BLaER1 treated with 17β-estradiol and CSF1 and Interleukin-3, amounts not matched to agents 10 nM and 100 nM (cell line): ENCODE results near the gene SSBP1.
"Not testable (repeated sequence)": the region's sequence is repeated elsewhere in the genome, so short reads cannot be mapped to it uniquely, and the experiment has no call there.

Experiments used
- H3K27ac ChIP-seq, 11 experiments: shearing (Covaris generic); formaldehyde crosslinking; 2 replicates each; pipeline ENCODE4 v1.8.1; 2022
- H3K27me3 ChIP-seq, 11 experiments: shearing (Covaris generic); formaldehyde crosslinking; 2 replicates each; pipeline ENCODE4 v1.8.1; 2022
- H3K36me3 ChIP-seq, 11 experiments: shearing (Covaris generic); formaldehyde crosslinking; 2 replicates each; pipeline ENCODE4 v1.8.1; 2022
- H3K4me1 ChIP-seq, 10 experiments: shearing (Covaris generic); formaldehyde crosslinking; 2 replicates each; pipeline ENCODE4 v1.8.1; 2022
- H3K4me2 ChIP-seq, 11 experiments: shearing (Covaris generic); formaldehyde crosslinking; 2 replicates each; pipeline ENCODE4 v1.8.1; 2022
- H3K4me3 ChIP-seq, 10 experiments: shearing (Covaris generic); formaldehyde crosslinking; 2 replicates each; pipeline ENCODE4 v1.8.1; 2022
- H3K9ac ChIP-seq, 11 experiments: shearing (Covaris generic); formaldehyde crosslinking; 2 replicates each; pipeline ENCODE4 v1.8.1; 2022
- H3K9me3 ChIP-seq, 11 experiments: shearing (Covaris generic); formaldehyde crosslinking; replicated peaks in 1 of 11; 2 replicates each; pipeline ENCODE4 v1.8.1; 2022
- H4K20me1 ChIP-seq, 11 experiments: shearing (Covaris generic); formaldehyde crosslinking; 2 replicates each; pipeline ENCODE4 v1.8.1; 2022
- Cebpa-rat ChIP-seq, 11 experiments: shearing (Covaris generic); IDR thresholded peaks; 2 replicates each; pipeline ENCODE4 v1.8.1; 2022

SSBP1 gene, protein sequence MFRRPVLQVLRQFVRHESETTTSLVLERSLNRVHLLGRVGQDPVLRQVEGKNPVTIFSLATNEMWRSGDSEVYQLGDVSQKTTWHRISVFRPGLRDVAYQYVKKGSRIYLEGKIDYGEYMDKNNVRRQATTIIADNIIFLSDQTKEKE

DNA sequence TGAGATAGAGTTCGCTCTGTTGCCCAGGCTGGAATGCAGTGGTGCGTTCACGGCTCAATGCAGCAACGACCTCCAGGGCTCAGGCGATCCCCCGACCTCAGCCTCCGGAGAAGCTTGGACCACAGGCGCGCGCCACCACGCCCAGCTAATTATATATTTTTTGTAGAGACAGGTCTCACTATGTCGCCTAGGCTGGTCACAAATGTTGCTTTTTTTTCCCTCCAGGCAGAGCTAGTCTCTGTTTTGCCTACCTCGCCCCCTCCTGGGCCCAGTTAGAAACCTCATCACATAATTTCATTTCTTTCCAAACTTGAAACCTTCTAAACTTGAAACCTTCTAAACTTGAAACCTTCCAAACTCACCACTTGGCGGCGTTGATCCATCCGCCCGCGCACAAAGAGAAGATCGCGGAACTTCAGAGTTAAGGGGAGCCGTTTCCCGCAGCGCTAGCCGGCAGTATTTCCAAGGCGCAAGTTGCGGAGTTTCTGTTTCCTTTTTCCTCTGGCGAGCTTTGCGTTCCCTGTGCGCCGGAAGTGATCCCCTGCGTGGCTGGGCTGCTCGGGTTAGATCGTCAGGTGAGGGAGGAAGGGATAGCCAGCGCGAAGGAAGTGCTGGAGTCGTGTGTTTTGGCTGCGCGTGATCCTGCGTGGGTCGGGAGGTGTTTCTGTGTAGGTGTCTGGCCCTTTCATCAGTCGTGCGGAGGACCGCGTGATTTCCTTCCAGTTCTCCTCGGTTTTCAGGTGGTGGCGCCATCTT, at the start of gene SSBP1:
Gene SSBP1 (plus strand): TSS at position 523 of the 756 bp plus-strand sequence. CDS start 809 bp downstream, outside the sequence.
- no peaks in the 10 kb centered on the region for H3K27me3 ChIP-seq
- no peaks in the 10 kb centered on the region for H3K9me3 ChIP-seq
- H3K36me3 ChIP-seq: peaks cover 35 to 40% (median 38%) of the 10 kb centered on the region in 11 experiments
- H3K4me2 ChIP-seq: peak within 1 kb of the TSS; percentile 81 to 96 (median 90)
- peak within 1 kb of the TSS; percentile 82 to 93 (median 88) for H3K9ac ChIP-seq
- peak within 1 kb of the TSS; percentile 67 to 92 (median 82) for H3K4me3 ChIP-seq
- peak within 1 kb of the TSS; percentile 61 to 94 (median 90) for H3K27ac ChIP-seq
- no peak for TF ChIP-seq Cebpa-rat (IDR thresholded peaks at IDR 0.05)
- peaks cover 19 to 36% (median 27%) of the 10 kb centered on the region in 10 experiments for H3K4me1 ChIP-seq
- H4K20me1 ChIP-seq: peaks cover 0 to 31% (median 0%) of the 10 kb centered on the region in 11 experiments; a peak in 6 of 22 replicates

GRCh38 chr7:141689072-141689825, 48.9 kb upstream of the SSBP1 start:
- not testable (repeated sequence) for H3K4me2 ChIP-seq, H4K20me1 ChIP-seq, H3K27me3 ChIP-seq, H3K27ac ChIP-seq, H3K9me3 ChIP-seq, H3K4me3 ChIP-seq, H3K4me1 ChIP-seq, H3K9ac ChIP-seq
- H3K36me3 ChIP-seq: peaks cover 8 to 35% (median 15%) of the 10 kb centered on the region in 11 experiments; a peak in 19 of 22 replicates

DNA sequence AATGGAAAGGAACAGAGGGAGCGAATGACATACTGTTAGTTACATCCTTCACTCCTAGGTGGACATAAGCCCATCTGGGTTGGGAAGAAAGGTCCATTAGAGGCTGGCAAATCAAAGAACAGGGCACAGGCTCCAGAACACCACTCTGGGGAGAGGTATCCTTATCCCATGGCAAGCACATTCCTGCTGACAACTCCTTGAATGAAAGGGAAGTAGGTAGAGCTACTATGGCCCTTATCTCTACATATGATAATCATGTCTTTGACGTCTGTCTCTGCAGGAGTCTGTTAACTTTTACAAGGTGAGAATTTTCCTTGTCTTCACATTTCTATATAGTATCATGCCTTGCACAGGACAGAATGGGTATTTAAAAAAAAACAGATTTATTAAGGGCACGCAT, 46.6 kb upstream of the SSBP1 start:
- no peak for TF ChIP-seq Cebpa-rat (IDR thresholded peaks at IDR 0.05)
- H3K4me2 ChIP-seq: no peak overlapping the region
- H3K36me3 ChIP-seq: peaks cover 0 to 14% (median 0%) of the 10 kb centered on the region in 11 experiments; a peak in 6 of 22 replicates
- no peak overlapping the region for H3K9ac ChIP-seq
- no peak overlapping the region for H3K27ac ChIP-seq
- no peaks in the 10 kb centered on the region for H3K9me3 ChIP-seq
- no peaks in the 10 kb centered on the region for H3K27me3 ChIP-seq
- no peak overlapping the region for H3K4me3 ChIP-seq
- peaks cover 0 to 14% (median 9%) of the 10 kb centered on the region in 11 experiments; a peak in 8 of 22 replicates for H4K20me1 ChIP-seq
- H3K4me1 ChIP-seq: peaks cover 9 to 17% (median 12%) of the 10 kb centered on the region in 10 experiments; a peak in 19 of 20 replicates

DNA sequence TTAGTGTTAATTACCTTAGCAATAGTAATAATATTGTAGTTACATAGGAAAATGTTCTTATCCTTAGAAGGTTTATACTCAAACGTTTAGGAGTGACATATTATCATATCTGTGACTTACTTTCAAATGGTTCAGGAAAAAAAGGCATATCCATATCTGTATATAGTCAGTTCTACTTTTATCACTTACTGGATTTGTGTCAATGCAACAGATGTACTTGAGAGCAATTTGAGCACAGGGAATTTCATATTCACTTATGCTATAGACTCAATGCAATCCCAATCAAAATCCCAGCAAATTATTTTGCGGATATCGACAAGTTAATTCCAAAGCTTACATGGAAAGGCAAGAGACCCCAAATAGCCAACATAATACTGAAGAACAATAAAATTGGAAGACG, 46.2 kb upstream of the SSBP1 start:
- no peak overlapping the region for H3K9ac ChIP-seq
- TF ChIP-seq Cebpa-rat (IDR thresholded peaks at IDR 0.05): no peak
- no peak overlapping the region for H3K27ac ChIP-seq
- no peak overlapping the region for H3K4me2 ChIP-seq
- H3K27me3 ChIP-seq: no peaks in the 10 kb centered on the region
- no peaks in the 10 kb centered on the region for H3K9me3 ChIP-seq
- H3K36me3 ChIP-seq: 0 out of 22 replicates have a peak, but pooled peaks cover 0 to 11% (median 0%) of the 10 kb centered on the region in 11 experiments
- H3K4me3 ChIP-seq: no peak overlapping the region
- H3K4me1 ChIP-seq: peaks cover 14 to 17% (median 15%) of the 10 kb centered on the region in 10 experiments; a peak in 19 of 20 replicates
- H4K20me1 ChIP-seq: peaks cover 0 to 18% (median 10%) of the 10 kb centered on the region in 11 experiments; a peak in 10 of 22 replicates

DNA sequence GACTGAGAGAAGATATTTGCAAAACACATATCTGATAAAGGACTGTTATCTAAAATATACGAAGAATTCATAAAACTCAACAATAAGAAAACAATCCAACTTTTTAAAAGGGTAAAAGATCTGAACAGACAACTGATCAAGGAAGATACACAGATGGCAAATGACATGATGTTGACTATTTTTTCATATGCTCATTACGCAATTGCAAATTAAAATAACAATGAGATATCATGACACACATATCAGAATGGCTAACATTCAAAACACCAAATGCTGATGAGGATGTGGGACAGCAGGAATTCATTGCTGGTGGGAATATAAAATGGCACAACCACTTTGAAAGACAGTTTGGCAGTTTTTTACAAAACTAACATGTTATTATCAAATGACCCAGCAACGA, 45.1 kb upstream of the SSBP1 start:
- 0 out of 22 replicates have a peak, but pooled peaks of 1 of the 11 experiments have one; percentile 39 for TF ChIP-seq Cebpa-rat (IDR thresholded peaks at IDR 0.05)
- H3K27ac ChIP-seq: no peak overlapping the region
- no peak overlapping the region for H3K9ac ChIP-seq
- H4K20me1 ChIP-seq: peaks cover 5 to 29% (median 14%) of the 10 kb centered on the region in 11 experiments; a peak in 14 of 22 replicates
- H3K27me3 ChIP-seq: no peaks in the 10 kb centered on the region
- 0 out of 22 replicates have a peak, but pooled peaks cover 0 to 11% (median 0%) of the 10 kb centered on the region in 11 experiments for H3K36me3 ChIP-seq
- peaks cover 23 to 28% (median 26%) of the 10 kb centered on the region in 10 experiments for H3K4me1 ChIP-seq
- H3K9me3 ChIP-seq: no peaks in the 10 kb centered on the region
- H3K4me3 ChIP-seq: no peak overlapping the region
- no peak overlapping the region for H3K4me2 ChIP-seq

GRCh38 chr7:141695803-141696289, 42.3 kb upstream of the SSBP1 start:
- 0 out of 22 replicates have a peak, but pooled peaks cover 0 to 5% (median 0%) of the 10 kb centered on the region in 11 experiments for H3K36me3 ChIP-seq
- H3K9me3 ChIP-seq: no peaks in the 10 kb centered on the region
- peaks cover 47 to 56% (median 53%) of the 10 kb centered on the region in 10 experiments for H3K4me1 ChIP-seq
- no peak for TF ChIP-seq Cebpa-rat (IDR thresholded peaks at IDR 0.05)
- no peak overlapping the region for H3K9ac ChIP-seq
- H4K20me1 ChIP-seq: peaks cover 23 to 49% (median 34%) of the 10 kb centered on the region in 11 experiments; a peak in 19 of 22 replicates
- H3K4me2 ChIP-seq: peak overlapping the region; percentile 35 to 97 (median 57); a peak in 19 of 22 replicates
- no peak overlapping the region for H3K27ac ChIP-seq
- no peaks in the 10 kb centered on the region for H3K27me3 ChIP-seq
- no peak overlapping the region for H3K4me3 ChIP-seq

DNA sequence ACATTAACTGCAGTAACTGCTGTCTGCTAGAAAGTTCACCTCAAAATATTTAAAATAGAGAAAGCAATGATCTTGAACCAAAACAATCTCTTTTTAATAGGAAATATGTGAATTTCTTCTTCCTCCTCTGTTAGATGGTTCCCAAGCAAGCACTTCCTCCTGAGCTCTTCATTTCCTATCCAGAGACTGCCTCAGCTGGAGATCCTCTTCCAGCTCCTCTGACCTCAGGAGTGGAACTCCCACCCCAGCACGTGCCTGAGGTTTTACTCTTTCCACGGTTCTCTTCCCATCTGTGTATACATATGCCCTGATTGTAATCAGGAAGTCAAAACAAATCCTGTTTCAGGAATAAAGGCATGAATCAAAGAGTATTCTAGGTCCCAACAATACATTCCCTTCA, 41.8 kb upstream of the SSBP1 start:
- no peak overlapping the region for H3K9ac ChIP-seq
- H3K36me3 ChIP-seq: 0 out of 22 replicates have a peak, but pooled peaks cover 0 to under 1% (median 0%) of the 10 kb centered on the region in 11 experiments
- H3K9me3 ChIP-seq: no peaks in the 10 kb centered on the region
- peaks cover 22 to 50% (median 36%) of the 10 kb centered on the region in 11 experiments; a peak in 19 of 22 replicates for H4K20me1 ChIP-seq
- no peak for TF ChIP-seq Cebpa-rat (IDR thresholded peaks at IDR 0.05)
- peak overlapping the region; percentile 35 to 97 (median 57); a peak in 18 of 22 replicates for H3K4me2 ChIP-seq
- no peak overlapping the region for H3K4me3 ChIP-seq
- no peaks in the 10 kb centered on the region for H3K27me3 ChIP-seq
- H3K4me1 ChIP-seq: peaks cover 49 to 58% (median 55%) of the 10 kb centered on the region in 10 experiments
- H3K27ac ChIP-seq: no peak overlapping the region

DNA sequence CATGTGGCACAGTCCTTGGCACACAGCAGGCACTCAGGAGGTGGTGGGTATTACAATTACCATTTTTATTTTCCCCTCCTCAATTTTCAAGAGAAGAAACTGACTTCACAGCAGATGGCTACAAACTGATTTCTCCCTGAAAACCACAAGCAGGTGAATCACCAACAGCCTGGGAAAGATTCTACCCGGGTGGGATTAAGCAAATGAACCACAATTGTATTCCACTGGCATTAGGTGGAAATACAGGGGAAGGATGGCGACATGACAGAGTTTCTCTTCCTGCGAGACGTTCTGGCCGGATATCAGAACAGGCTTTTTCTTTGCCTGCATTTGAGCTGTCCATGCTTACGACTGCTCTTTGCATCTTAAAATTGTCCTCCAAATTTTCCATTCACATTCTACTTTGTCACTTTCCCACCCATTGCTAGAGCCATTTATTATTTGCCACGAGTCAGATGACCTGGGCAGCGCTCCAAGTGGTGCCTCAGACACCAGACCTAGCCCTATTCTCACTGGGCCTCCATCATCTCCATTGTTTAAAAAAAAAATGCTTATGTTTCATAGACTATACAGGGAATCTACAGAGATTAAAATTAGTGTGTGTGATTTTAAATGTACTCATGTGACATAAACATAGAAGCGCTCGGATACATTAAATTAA, 40.8 kb upstream of the SSBP1 start:
- H3K4me1 ChIP-seq: peaks cover 51 to 60% (median 57%) of the 10 kb centered on the region in 10 experiments
- H3K4me3 ChIP-seq: no peak overlapping the region
- H3K36me3 ChIP-seq: no peaks in the 10 kb centered on the region
- H3K9me3 ChIP-seq: no peaks in the 10 kb centered on the region
- H3K27ac ChIP-seq: no peak overlapping the region
- TF ChIP-seq Cebpa-rat (IDR thresholded peaks at IDR 0.05): no peak
- H3K9ac ChIP-seq: no peak overlapping the region
- H3K27me3 ChIP-seq: peaks cover 0 to under 1% (median 0%) of the 10 kb centered on the region in 11 experiments; a peak in 2 of 22 replicates
- H4K20me1 ChIP-seq: peaks cover 19 to 50% (median 36%) of the 10 kb centered on the region in 11 experiments; a peak in 19 of 22 replicates
- peak overlapping the region; percentile 10 to 97 (median 69); a peak in 20 of 22 replicates for H3K4me2 ChIP-seq
